Prostate gland (tissue), 2 donors: Measurements from ENCODE around the gene SPRED2.

ENCODE experiments used
- CTCF ChIP-seq, 4 experiments: fragments of 200-600 bp in 2 of 4; fragments of 450-650 bp in 2 of 4; sonication (generic) in 2 of 4; IDR thresholded peaks; 1 replicate in 3 of 4; 2 replicates in 1 of 4; pipeline ENCODE4 v1.5.1; 2016 to 2019; ENCODE audit warnings: antibody characterized with exemption in 4 of 4, mild to moderate bottlenecking in 2 of 4, moderate library complexity in 2 of 4
- POLR2A ChIP-seq: fragments of 450-650 bp; IDR thresholded peaks from one replicate; pipeline ENCODE4 v1.6.1; 2016; ENCODE audit warnings: antibody characterized with exemption, mild to moderate bottlenecking

GRCh38 chr2:65375723-65376122, 56.7 kb downstream of the SPRED2 start:
- TF ChIP-seq CTCF (IDR thresholded peaks at IDR 0.05): no peak
- no peak for TF ChIP-seq POLR2A
